HCT116 (cell line): ENCODE measurements around the gene FGFBP1. TPM values are rescaled to one million over a fixed set of nuclear protein-coding genes. Genes with fewer than 3 reads are reported as not detected.

Experiments
- ATAC-seq: fragments of 200-7000 bp; cut with Tn5 transposase; 2 replicates; pipeline ENCODE4 v1.9.1; 2020; ENCODE audit warnings: mild to moderate bottlenecking, moderate library complexity
- BruUV-seq: library from RNA; stranded (reverse); fragments of 400-500 nt; replicated peaks from 2 replicates; lab custom pipeline; 2021; lab: Mats Ljungman, UMichigan
- CTCF ChIA-PET: fragments of 300-600 bp; sonication (Branson Sonifier 250); formaldehyde crosslinking; loops from one replicate; lab custom pipeline; 2021; ENCODE audit warnings: antibody characterized with exemption; lab: Charles Lee
- POLR2A ChIA-PET: fragments of 300-600, 350-600 bp; sonication (Branson Sonifier 250); formaldehyde crosslinking; loops from one replicate; lab custom pipeline; 2021; ENCODE audit warnings: antibody characterized with exemption; lab: Charles Lee
- RAD21 ChIA-PET, 2 experiments: fragments of 300-600 bp; sonication (Branson Sonifier 250); formaldehyde crosslinking; loops; one replicate each; lab custom pipeline; 2023; ENCODE audit warnings: low total read pairs in 2 of 2; ENCODE audit not compliant: uncharacterized antibody in 2 of 2, unreplicated experiment in 2 of 2, low non-redundant PET in 1 of 2; lab: Charles Lee
- DNase-seq: peaks from one replicate; pipeline ENCODE4 v3.0.0-alpha.2; 2010; ENCODE audit warnings: low read depth, low spot score
- H2AFZ ChIP-seq: fragments of 200-600 bp; shearing (Covaris generic), sonication (generic); 2 replicates; pipeline ENCODE4 v1.6.1; 2017; ENCODE audit warnings: low read depth, mixed run types, mixed read lengths, antibody characterized with exemption, low read length; ENCODE audit not compliant: poor library complexity, severe bottlenecking
- H3K27ac ChIP-seq: 2 replicates; pipeline ENCODE4 v1.5.1; 2012; ENCODE audit warnings: low read depth, low read length
- H3K27me3 ChIP-seq: fragments of 200-600 bp; sonication (generic); 2 replicates; pipeline ENCODE4 v1.6.1; 2016; ENCODE audit warnings: mixed run types, low read length, mixed read lengths; ENCODE audit not compliant: insufficient read depth
- H3K36me3 ChIP-seq, 2 experiments: fragments of 200-500 bp in 1 of 2; fragments of 200-600 bp in 1 of 2; sonication (Bioruptor generic) in 1 of 2; sonication (generic) in 1 of 2; 2 replicates each; pipeline versions ENCODE4 v1.5.1 to v1.6.1; 2014 to 2016; ENCODE audit warnings: low read length in 2 of 2, inconsistent platforms in 1 of 2, mixed read lengths in 1 of 2, mixed run types in 1 of 2; ENCODE audit not compliant: insufficient read depth in 2 of 2, control insufficient read depth in 1 of 2
- H3K4me1 ChIP-seq, 2 experiments: fragments of 200-600 bp in 1 of 2; sonication (generic) in 1 of 2; 2 replicates each; pipeline versions ENCODE4 v1.5.1 to v1.6.1; 2012 to 2017; ENCODE audit warnings: low read length in 2 of 2, inconsistent platforms in 1 of 2, mild to moderate bottlenecking in 1 of 2, mixed read lengths in 1 of 2, mixed run types in 1 of 2, moderate library complexity in 1 of 2; ENCODE audit not compliant: insufficient read depth in 2 of 2, control insufficient read depth in 1 of 2
- H3K4me2 ChIP-seq: fragments of 200-600 bp; sonication (generic); 2 replicates; pipeline ENCODE4 v1.6.1; 2017; ENCODE audit warnings: mixed run types, low read length, mixed read lengths
- H3K4me3 ChIP-seq, 2 experiments: fragments of 200-600 bp in 1 of 2; sonication (generic) in 1 of 2; replicated peaks in 1 of 2; 2 replicates each; pipeline ENCODE4 v1.5.1; 2011 to 2016; ENCODE audit warnings: low read length in 2 of 2, control low read depth in 1 of 2, low read depth in 1 of 2, mild to moderate bottlenecking in 1 of 2, mixed read lengths in 1 of 2, mixed run types in 1 of 2
- H3K79me2 ChIP-seq: fragments of 200-600 bp; sonication (generic); 2 replicates; pipeline ENCODE4 v1.6.1; 2017; ENCODE audit warnings: mild to moderate bottlenecking, mixed run types, low read length, moderate library complexity, mixed read lengths; ENCODE audit not compliant: insufficient read depth
- H3K9ac ChIP-seq: fragments of 200-600 bp; sonication (generic); 2 replicates; pipeline ENCODE4 v1.6.1; 2016; ENCODE audit warnings: low read length, mixed read lengths
- H3K9me2 ChIP-seq: fragments of 200-600 bp; sonication (generic), shearing (Covaris generic); 2 replicates; pipeline ENCODE4 v1.6.1; 2017; ENCODE audit warnings: mixed run types, mild to moderate bottlenecking, moderate library complexity; ENCODE audit not compliant: insufficient read depth
- H3K9me3 ChIP-seq, 2 experiments: fragments of 200-500 bp in 1 of 2; fragments of 200-600 bp in 1 of 2; sonication (Bioruptor generic) in 1 of 2; sonication (generic) in 1 of 2; 2 replicates each; pipeline ENCODE4 v1.6.1; 2014 to 2017; ENCODE audit warnings: low read length in 2 of 2, mixed read lengths in 2 of 2, inconsistent platforms in 1 of 2, low read depth in 1 of 2, mild to moderate bottlenecking in 1 of 2, mixed run types in 1 of 2, moderate library complexity in 1 of 2; ENCODE audit not compliant: control insufficient read depth in 1 of 2, insufficient read depth in 1 of 2
- H4K20me1 ChIP-seq: fragments of 200-600 bp; sonication (generic), shearing (Covaris generic); 2 replicates; pipeline ENCODE4 v1.6.1; 2017; ENCODE audit warnings: mixed run types, mild to moderate bottlenecking, moderate library complexity; ENCODE audit not compliant: insufficient read depth
- CTCF ChIP-seq, 3 experiments: fragments of 200-600 bp in 1 of 3; sonication (generic) in 1 of 3; IDR thresholded peaks in 2 of 3; conservative IDR thresholded peaks in 1 of 3; 2 replicates each; pipeline ENCODE4 v1.5.1; 2012 to 2017; ENCODE audit warnings: low read depth in 2 of 3, low read length in 2 of 3, antibody characterized with exemption in 1 of 3, borderline replicate concordance in 1 of 3, control low read depth in 1 of 3, mild to moderate bottlenecking in 1 of 3, mixed read lengths in 1 of 3, mixed run types in 1 of 3, moderate library complexity in 1 of 3; ENCODE audit not compliant: insufficient read depth in 1 of 3
- EZH2phosphoT487 ChIP-seq: fragments of 200-600 bp; IDR thresholded peaks from 2 replicates; pipeline ENCODE4 v1.6.1; 2018; ENCODE audit warnings: antibody characterized with exemption, borderline replicate concordance
- SP1 ChIP-seq: IDR thresholded peaks from 2 replicates; pipeline ENCODE4 v1.6.1; 2012; ENCODE audit warnings: low read depth
- ZBTB33 ChIP-seq: IDR thresholded peaks from 2 replicates; pipeline ENCODE4 v1.6.1; 2011; ENCODE audit warnings: mild to moderate bottlenecking, low read length, moderate library complexity; ENCODE audit not compliant: insufficient replicate concordance; ENCODE audit errors: extremely low read depth
- intact Hi-C: fragments of 100-400 bp; cut with micrococcal nuclease; formaldehyde crosslinking; loops from 2 replicates; pipeline ENCODE4 v1.10.0; 2022
- total RNA-seq: library from RNA; stranded (reverse); gene quantifications from one replicate; pipeline ENCODE4 v1.2.1, GENCODE V29; 2021; ENCODE audit not compliant: unreplicated experiment

FGFBP1 gene
- total RNA-seq, 1 experiment from 2014 or later: 8.7 TPM

- H3K4me2 ChIP-seq: peak overlapping the region; percentile 52; the same call in 1 of the 2 replicates
- TF ChIP-seq SP1: no peak
- no peak for TF ChIP-seq EZH2phosphoT487
- TF ChIP-seq ZBTB33: no peak
- no peak for TF ChIP-seq CTCF (IDR thresholded peaks at IDR 0.05 in 2 of 3, conservative IDR thresholded peaks at IDR 0.05 in 1 of 3; ENCODE audit: borderline replicate concordance in 1 of 3, insufficient read depth in 1 of 3, low read depth in 2 of 3, low read length in 2 of 3)
- TF ChIP-seq, all 23 proteins: peak for 0
- ChIA-PET POLR2A (no interaction called here), CTCF (interaction anchor here (1.4 kb wide), 1 partner anchor 31 kb away, joined by 4 read pairs; no protein-coding TSS in a partner anchor), RAD21 (no interaction called here)
- Histone ChIP-seq H4K20me1 (no peaks in the 10 kb centered on the region), H3K9ac (no peak overlapping the region), H3K9me3 (no peaks in the 10 kb centered on the region), H3K79me2 (no peaks in the 10 kb centered on the region), H3K4me3 (no peak overlapping the region), H3K36me3 (no peaks in the 10 kb centered on the region), H3K9me2 (no peaks in the 10 kb centered on the region), H2AFZ (no peak overlapping the region), H3K4me1 (peaks cover 0 to 36% of the 10 kb centered on the region in 2 experiments; a peak in 2 of 4 replicates), H3K27ac (no peak overlapping the region), H3K27me3 (no peaks in the 10 kb centered on the region)
- no peak for DNase-seq
- no TSS peak for BruUV-seq
- intact Hi-C loops: no loop called here
- ATAC-seq: no peak
Observed at GRCh38 chr4:15914291-15914690, 24.2 kb downstream of the FGFBP1 start.
